Astrocyte of the cerebellum (primary cell): ENCODE measurements around the gene UNC79.

ENCODE experiments used
- DNase-seq: peaks from one replicate; pipeline ENCODE4 v3.0.0-alpha.2; 2011; ENCODE audit warnings: low read depth
- H3K4me3 ChIP-seq: 2 replicates; pipeline ENCODE4 v1.5.1; 2011; ENCODE audit warnings: mild to moderate bottlenecking, low read depth, low read length, moderate library complexity
- CTCF ChIP-seq: IDR thresholded peaks from 2 replicates; pipeline ENCODE4 v1.5.1; 2012; ENCODE audit warnings: low read length, low read depth, moderate library complexity, mild to moderate bottlenecking; ENCODE audit errors: missing control alignments
- in situ Hi-C: cut with HindIII; loops from 2 replicates; pipeline ENCODE4 v1.10.0; 2017; ENCODE audit warnings: low sequenced_read_pairs

The UNC79 gene

GRCh38 chr14:93643127-93643526 is 212.4 kb downstream of the UNC79 start:
- DNase-seq: no peak
- no peak for TF ChIP-seq CTCF
- in situ Hi-C loops: no loop called here
- H3K4me3 ChIP-seq: no peak overlapping the region

GRCh38 chr14:93643676-93644075 is 212.9 kb downstream of the UNC79 start:
- in situ Hi-C loops: no loop called here

GRCh38 chr14:93645200-93645599 is 214.5 kb downstream of the UNC79 start:
- no peak for TF ChIP-seq CTCF
- H3K4me3 ChIP-seq: no peak overlapping the region
- DNase-seq: no peak
- in situ Hi-C loops: no loop called here

More at GRCh38 chr14:93643676-93644075, 212.9 kb downstream of the UNC79 start:
- TF ChIP-seq CTCF: no peak
- DNase-seq: no peak
- no peak overlapping the region for H3K4me3 ChIP-seq

GRCh38 chr14:93648440-93649168 is 217.9 kb downstream of the UNC79 start:
- in situ Hi-C loops: no loop called here
- peak; percentile 11 for TF ChIP-seq CTCF
- DNase-seq: no peak
- no peak overlapping the region for H3K4me3 ChIP-seq

- TF ChIP-seq CTCF: no peak
- DNase-seq: no peak
- in situ Hi-C loops: no loop called here
- H3K4me3 ChIP-seq: no peak overlapping the region
Measured at GRCh38 chr14:93654599-93654998, 223.9 kb downstream of the UNC79 start.

- peak; percentile 45 for DNase-seq
- H3K4me3 ChIP-seq: no peak overlapping the region
- peak; percentile 44 for TF ChIP-seq CTCF
- in situ Hi-C loops: no loop called here
Measured at GRCh38 chr14:93655078-93655750, 224.5 kb downstream of the UNC79 start.
